H1 (cell line): ENCODE measurements around the gene ULK1. TPM values are rescaled to one million over a fixed set of nuclear protein-coding genes. Genes with fewer than 3 reads are reported as not detected.

Source experiments
- CTCF ChIA-PET: fragments of 300-600 bp; sonication (Branson Sonifier 250); formaldehyde crosslinking; loops from one replicate; lab custom pipeline; 2021; ENCODE audit not compliant: partially characterized antibody; lab: Charles Lee
- POLR2A ChIA-PET: fragments of 300-600 bp; sonication (Branson Sonifier 250); formaldehyde crosslinking; loops from one replicate; lab custom pipeline; 2021; ENCODE audit warnings: inconsistent platforms; ENCODE audit not compliant: partially characterized antibody; lab: Charles Lee
- DNase-seq, 2 experiments: peaks; one replicate each; pipeline versions ENCODE4 v3.0.0 to v3.0.0-alpha.2; 2010 to 2022; ENCODE audit warnings: low spot score in 2 of 2, low read depth in 1 of 2, mixed read lengths in 1 of 2
- FAIRE-seq: peaks from 2 replicates; lab custom pipeline; 2011; peaks lifted over from hg19 to GRCh38; lab: Jason Lieb, UNC
- H2AFZ ChIP-seq: 2 replicates; pipeline ENCODE4 v1.8.1; 2012; ENCODE audit warnings: low read length, inconsistent platforms
- H2AK5ac ChIP-seq: 2 replicates; pipeline ENCODE4 v1.6.1; 2013; ENCODE audit warnings: low read depth, low read length
- H2BK120ac ChIP-seq: replicated peaks from 2 replicates; pipeline ENCODE3; 2013; ENCODE audit warnings: low read depth, low read length, inconsistent platforms
- H2BK12ac ChIP-seq: 2 replicates; pipeline ENCODE4 v1.6.1; 2013; ENCODE audit warnings: low read depth, low read length
- H2BK15ac ChIP-seq: 2 replicates; pipeline ENCODE4 v1.6.1; 2013; ENCODE audit warnings: low read length
- H2BK20ac ChIP-seq: 2 replicates; pipeline ENCODE4 v1.6.1; 2013; ENCODE audit warnings: low read length
- H2BK5ac ChIP-seq: 2 replicates; pipeline ENCODE4 v1.6.1; 2013; ENCODE audit warnings: low read depth, low read length
- H3K14ac ChIP-seq: 2 replicates; pipeline ENCODE4 v1.6.1; 2013; ENCODE audit warnings: inconsistent platforms; ENCODE audit not compliant: insufficient read length
- H3K18ac ChIP-seq: 2 replicates; pipeline ENCODE4 v1.6.1; 2013; ENCODE audit warnings: low read length; ENCODE audit errors: extremely low read depth
- H3K23ac ChIP-seq: 2 replicates; pipeline ENCODE4 v1.6.1; 2013; ENCODE audit warnings: inconsistent platforms; ENCODE audit not compliant: insufficient read length
- H3K23me2 ChIP-seq: 2 replicates; pipeline ENCODE4 v1.6.1; 2013; ENCODE audit warnings: low read depth, low read length
- H3K27ac ChIP-seq: 2 replicates; pipeline ENCODE4 v1.6.1; 2011; ENCODE audit warnings: low read depth, low read length, inconsistent platforms
- H3K27me3 ChIP-seq, 4 experiments: replicated peaks in 1 of 4; 1 replicate in 1 of 4; 2 replicates in 3 of 4; pipeline versions ENCODE4 v1.6.1 to v1.8.1; 2011 to 2013; ENCODE audit warnings: low read length in 3 of 4, mild to moderate bottlenecking in 3 of 4, inconsistent platforms in 2 of 4, mixed read lengths in 2 of 4, moderate library complexity in 1 of 4; ENCODE audit not compliant: control insufficient read depth in 3 of 4, insufficient read depth in 3 of 4; ENCODE audit errors: extremely low read depth in 1 of 4
- H3K36me3 ChIP-seq, 4 experiments: 2 replicates each; pipeline versions ENCODE4 v1.6.1 to v1.8.1; 2011 to 2013; ENCODE audit warnings: mild to moderate bottlenecking in 4 of 4, low read length in 3 of 4, moderate library complexity in 2 of 4, control low read depth in 1 of 4, inconsistent platforms in 1 of 4; ENCODE audit not compliant: insufficient read depth in 4 of 4, control insufficient read depth in 2 of 4
- H3K4ac ChIP-seq: replicated peaks from 2 replicates; pipeline ENCODE3; 2013; ENCODE audit warnings: low read length, low read depth, mixed read lengths, inconsistent platforms; ENCODE audit not compliant: insufficient read length
- H3K4me1 ChIP-seq, 4 experiments: replicated peaks in 1 of 4; 1 replicate in 1 of 4; 2 replicates in 3 of 4; pipeline versions ENCODE4 v1.6.1 to v1.8.1; 2011 to 2013; ENCODE audit warnings: low read length in 3 of 4, inconsistent platforms in 2 of 4, mixed read lengths in 1 of 4; ENCODE audit not compliant: insufficient read depth in 4 of 4, control insufficient read depth in 3 of 4
- H3K4me2 ChIP-seq, 2 experiments: 2 replicates each; pipeline versions ENCODE4 v1.6.1 to v1.8.1; 2011 to 2013; ENCODE audit warnings: low read depth in 2 of 2, low read length in 2 of 2, control low read depth in 1 of 2, inconsistent platforms in 1 of 2, mild to moderate bottlenecking in 1 of 2; ENCODE audit not compliant: insufficient read depth in 1 of 2
- H3K4me3 ChIP-seq, 4 experiments: fragments of 200-600, 300-600 bp in 1 of 4; sonication (generic), shearing (Covaris generic), sonication (Bioruptor Twin) in 1 of 4; 2 replicates each; pipeline versions ENCODE4 v1.5.1 to v1.8.1; 2011 to 2016; ENCODE audit warnings: low read length in 4 of 4, low read depth in 3 of 4, control low read depth in 2 of 4, inconsistent platforms in 2 of 4, mild to moderate bottlenecking in 2 of 4, mixed read lengths in 1 of 4, moderate library complexity in 1 of 4; ENCODE audit not compliant: insufficient read depth in 2 of 4; ENCODE audit errors: extremely low read depth in 1 of 4
- H3K56ac ChIP-seq: replicated peaks from 2 replicates; pipeline ENCODE3; 2013; ENCODE audit warnings: low read depth, mild to moderate bottlenecking, mixed read lengths, low read length, inconsistent platforms; ENCODE audit not compliant: insufficient read length
- H3K79me1 ChIP-seq: 2 replicates; pipeline ENCODE4 v1.6.1; 2013; ENCODE audit warnings: low read depth, low read length, control low read depth
- H3K79me2 ChIP-seq, 2 experiments: 2 replicates each; pipeline versions ENCODE4 v1.6.1 to v1.8.1; 2012 to 2013; ENCODE audit warnings: low read length in 2 of 2, mild to moderate bottlenecking in 2 of 2, inconsistent platforms in 1 of 2; ENCODE audit not compliant: insufficient read depth in 2 of 2, control insufficient read depth in 1 of 2
- H3K9ac ChIP-seq, 4 experiments: replicated peaks in 1 of 4; 1 replicate in 1 of 4; 2 replicates in 3 of 4; pipeline versions ENCODE4 v1.6.1 to v1.8.1; 2011 to 2013; ENCODE audit warnings: low read depth in 3 of 4, low read length in 3 of 4, control low read depth in 2 of 4, mild to moderate bottlenecking in 2 of 4, moderate library complexity in 2 of 4, inconsistent platforms in 1 of 4; ENCODE audit errors: extremely low read depth in 1 of 4
- H3K9me3 ChIP-seq, 2 experiments: 2 replicates each; pipeline versions ENCODE4 v1.6.1 to v1.8.1; 2012 to 2013; ENCODE audit warnings: mild to moderate bottlenecking in 2 of 2, moderate library complexity in 2 of 2, control low read depth in 1 of 2, inconsistent platforms in 1 of 2, low read depth in 1 of 2, low read length in 1 of 2, mixed read lengths in 1 of 2; ENCODE audit not compliant: insufficient read depth in 2 of 2
- H4K20me1 ChIP-seq, 2 experiments: replicated peaks in 1 of 2; 2 replicates each; pipeline versions ENCODE3 to v1.8.1; 2011 to 2013; ENCODE audit warnings: inconsistent platforms in 2 of 2, low read length in 2 of 2, mild to moderate bottlenecking in 1 of 2; ENCODE audit not compliant: insufficient read depth in 2 of 2, control insufficient read depth in 1 of 2
- H4K5ac ChIP-seq: 2 replicates; pipeline ENCODE4 v1.6.1; 2013; ENCODE audit warnings: low read length, low read depth, mixed read lengths, inconsistent platforms; ENCODE audit not compliant: insufficient read length
- H4K8ac ChIP-seq: 2 replicates; pipeline ENCODE4 v1.8.0; 2013; ENCODE audit warnings: mild to moderate bottlenecking, moderate library complexity, low read length, inconsistent platforms; ENCODE audit not compliant: insufficient read depth; ENCODE audit errors: extremely low read depth
- H4K91ac ChIP-seq: replicated peaks from 2 replicates; pipeline ENCODE3; 2013; ENCODE audit warnings: low read length, mixed read lengths, inconsistent platforms; ENCODE audit not compliant: insufficient read length
- CEBPB ChIP-seq: IDR thresholded peaks from 2 replicates; pipeline ENCODE4 v1.6.1; 2012; ENCODE audit warnings: low read depth, low read length
- POLR2AphosphoS5 ChIP-seq: IDR thresholded peaks from 2 replicates; pipeline ENCODE4 v1.6.1; 2011; ENCODE audit warnings: low read depth, low read length
- RNF2 ChIP-seq: fragments of 200-900, 300-1000 bp; sonication (generic); IDR thresholded peaks from 2 replicates; pipeline ENCODE4 v1.7.1; 2016; ENCODE audit warnings: borderline replicate concordance, low read depth, mild to moderate bottlenecking, antibody characterized with exemption, low read length; ENCODE audit not compliant: poor library complexity, severe bottlenecking; ENCODE audit errors: missing control alignments
- SAP30 ChIP-seq: fragments of 300-600 bp; sonication (generic); IDR thresholded peaks from 2 replicates; pipeline ENCODE4 v1.7.1; 2012; ENCODE audit warnings: low read length, moderate library complexity, mild to moderate bottlenecking, inconsistent platforms; ENCODE audit not compliant: insufficient read depth, insufficient replicate concordance
- ZNF274 ChIP-seq: IDR thresholded peaks from 2 replicates; pipeline ENCODE4 v1.7.0; 2012; ENCODE audit warnings: low read length, borderline replicate concordance; ENCODE audit errors: extremely low read depth
- WGBS, 2 experiments: shearing (Covaris generic) in 1 of 2; methylation state at CpG; one replicate each; pipeline versions ENCODE4 v1.1.6 to v1.1.7; 2013 to 2015; ENCODE audit warnings: low lambda C conversion rate in 2 of 2, mixed read lengths in 2 of 2, inconsistent platforms in 1 of 2, low coverage in 1 of 2, missing lambda C conversion rate in 1 of 2; ENCODE audit not compliant: insufficient replicate concordance in 2 of 2, insufficient coverage in 1 of 2, insufficient read length in 1 of 2; ENCODE audit errors: extremely low coverage in 1 of 2, missing lambda C conversion rate in 1 of 2; 5-methylcytosine and 5-hydroxymethylcytosine counted together
- polyA plus RNA-seq, 7 experiments: library from polyadenylated mRNA; depleted of rRNA in 3 of 7; stranded (reverse) in 5 of 7; unstranded in 2 of 7; fragments of >200 nt in 5 of 7; fragments of 200-250 nt in 2 of 7; gene quantifications; 1 replicate in 5 of 7; 2 replicates in 1 of 7; 4 replicates in 1 of 7; pipeline versions ENCODE4 v1.2.1 to v1.2.3, GENCODE V29; 2011 to 2013; ENCODE audit warnings: missing spikeins in 2 of 7, mixed read lengths in 2 of 7
- total RNA-seq: library from RNA; stranded (reverse); fragmentation: NEBNext Ultra II Directional; extraction: Animal tissue kit (Norgen Biotek cat#: 25700); gene quantifications from 2 replicates; pipeline ENCODE4 v1.2.1, GENCODE V29; 2021

ULK1 gene
- total and polyA plus RNA-seq, 2 of the 8 experiments (the other 6 are each of a cell fraction or from before 2014, with no cell fraction given), result 13.0 to 44.1 TPM

- Histone ChIP-seq H4K91ac (no peak overlapping the region), H2AFZ (no peak overlapping the region), H3K4me3 (no peak overlapping the region), H3K79me2 (peaks cover 0 to 22% of the 10 kb centered on the region in 2 experiments; a peak in 1 of 4 replicates), H3K56ac (no peak overlapping the region), H2BK20ac (no peak overlapping the region), H4K20me1 (peaks cover 14 to 18% of the 10 kb centered on the region in 2 experiments), H2AK5ac (no peak overlapping the region), H2BK5ac (no peak overlapping the region), H2BK120ac (no peak overlapping the region), H4K8ac (peak overlapping the region; percentile 51), H3K36me3 (peaks cover 0 to 28% (median 7%) of the 10 kb centered on the region in 4 experiments; a peak in 5 of 8 replicates), H3K4me1 (peaks cover 0 to 2% (median 0%) of the 10 kb centered on the region in 4 experiments; a peak in 2 of 7 replicates), H3K18ac (no peak overlapping the region), H3K27ac (no peak overlapping the region), H3K23ac (no peak overlapping the region), H3K9ac (no peak overlapping the region; a peak in 1 of 7 replicates), H3K4me2 (no peak overlapping the region), H3K23me2 (no peaks in the 10 kb centered on the region), H3K79me1 (peaks cover 13% of the 10 kb centered on the region), H2BK12ac (no peak overlapping the region), H3K4ac (no peak overlapping the region), H3K27me3 (no peaks in the 10 kb centered on the region), H4K5ac (no peak overlapping the region), H3K9me3 (no peaks in the 10 kb centered on the region), H3K14ac (no peak overlapping the region), H2BK15ac (no peak overlapping the region)
- FAIRE-seq (no peak), DNase-seq (no peak)
- TF ChIP-seq CEBPB (no peak), RNF2 (no peak), ZNF274 (no peak), POLR2AphosphoS5 (no peak), SAP30 (no peak)
- 93% methylated on average over 15 of the region's 15 CpGs; no CpG with 5 or more reads in 1 of the 2 experiments for WGBS, 2 experiments
- ChIA-PET CTCF (interaction anchor here (0.9 to 1.0 kb wide), 2 partner anchors 16 to 801 kb away, joined by 3 to 4 read pairs; no protein-coding TSS in a partner anchor), POLR2A (interaction anchor here (0.5 to 6.5 kb wide), 4 partner anchors 9 to 25 kb away, joined by 3 to 27 read pairs (median 3); no protein-coding TSS in a partner anchor)
Observed at GRCh38 chr12:131905630-131906091, 11.2 kb downstream of the ULK1 start.
